ENCODE results near the gene SSH3. TPM values are rescaled to one million over a fixed set of nuclear protein-coding genes. Genes with fewer than 3 reads are reported as not detected.
A peak's percentile ranks its signal among the peaks of the same experiment; 100 is the strongest.

The SSH3 gene
- total RNA-seq, 3 donors from 2014 or later: 28.8 to 55.2 (median 34.4) TPM

GRCh38 chr11:67345247-67345919, 42.1 kb downstream of the SSH3 start:
- H3K27me3 ChIP-seq: no peaks in the 10 kb centered on the region
- DNase-seq (ENCODE audit: low spot score in 2 of 2): no peak
- H3K4me1 ChIP-seq: no peaks in the 10 kb centered on the region
- H3K27ac ChIP-seq: peak overlapping the region; percentile 76 to 81
- no peaks in the 10 kb centered on the region for H3K36me3 ChIP-seq
- no peak for TF ChIP-seq POLR2A (IDR thresholded peaks at IDR 0.05)
- no peak for TF ChIP-seq POLR2AphosphoS5 (IDR thresholded peaks at IDR 0.05)
- TF ChIP-seq, protein P1, sequence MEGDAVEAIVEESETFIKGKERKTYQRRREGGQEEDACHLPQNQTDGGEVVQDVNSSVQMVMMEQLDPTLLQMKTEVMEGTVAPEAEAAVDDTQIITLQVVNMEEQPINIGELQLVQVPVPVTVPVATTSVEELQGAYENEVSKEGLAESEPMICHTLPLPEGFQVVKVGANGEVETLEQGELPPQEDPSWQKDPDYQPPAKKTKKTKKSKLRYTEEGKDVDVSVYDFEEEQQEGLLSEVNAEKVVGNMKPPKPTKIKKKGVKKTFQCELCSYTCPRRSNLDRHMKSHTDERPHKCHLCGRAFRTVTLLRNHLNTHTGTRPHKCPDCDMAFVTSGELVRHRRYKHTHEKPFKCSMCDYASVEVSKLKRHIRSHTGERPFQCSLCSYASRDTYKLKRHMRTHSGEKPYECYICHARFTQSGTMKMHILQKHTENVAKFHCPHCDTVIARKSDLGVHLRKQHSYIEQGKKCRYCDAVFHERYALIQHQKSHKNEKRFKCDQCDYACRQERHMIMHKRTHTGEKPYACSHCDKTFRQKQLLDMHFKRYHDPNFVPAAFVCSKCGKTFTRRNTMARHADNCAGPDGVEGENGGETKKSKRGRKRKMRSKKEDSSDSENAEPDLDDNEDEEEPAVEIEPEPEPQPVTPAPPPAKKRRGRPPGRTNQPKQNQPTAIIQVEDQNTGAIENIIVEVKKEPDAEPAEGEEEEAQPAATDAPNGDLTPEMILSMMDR (IDR thresholded peaks at IDR 0.05): no peak
- no peak overlapping the region for H3K4me3 ChIP-seq
- no peaks in the 10 kb centered on the region for H3K9me3 ChIP-seq
- intact Hi-C loops (cut with DNase I; ENCODE audit: low total_unique reads): no loop called here

DNA sequence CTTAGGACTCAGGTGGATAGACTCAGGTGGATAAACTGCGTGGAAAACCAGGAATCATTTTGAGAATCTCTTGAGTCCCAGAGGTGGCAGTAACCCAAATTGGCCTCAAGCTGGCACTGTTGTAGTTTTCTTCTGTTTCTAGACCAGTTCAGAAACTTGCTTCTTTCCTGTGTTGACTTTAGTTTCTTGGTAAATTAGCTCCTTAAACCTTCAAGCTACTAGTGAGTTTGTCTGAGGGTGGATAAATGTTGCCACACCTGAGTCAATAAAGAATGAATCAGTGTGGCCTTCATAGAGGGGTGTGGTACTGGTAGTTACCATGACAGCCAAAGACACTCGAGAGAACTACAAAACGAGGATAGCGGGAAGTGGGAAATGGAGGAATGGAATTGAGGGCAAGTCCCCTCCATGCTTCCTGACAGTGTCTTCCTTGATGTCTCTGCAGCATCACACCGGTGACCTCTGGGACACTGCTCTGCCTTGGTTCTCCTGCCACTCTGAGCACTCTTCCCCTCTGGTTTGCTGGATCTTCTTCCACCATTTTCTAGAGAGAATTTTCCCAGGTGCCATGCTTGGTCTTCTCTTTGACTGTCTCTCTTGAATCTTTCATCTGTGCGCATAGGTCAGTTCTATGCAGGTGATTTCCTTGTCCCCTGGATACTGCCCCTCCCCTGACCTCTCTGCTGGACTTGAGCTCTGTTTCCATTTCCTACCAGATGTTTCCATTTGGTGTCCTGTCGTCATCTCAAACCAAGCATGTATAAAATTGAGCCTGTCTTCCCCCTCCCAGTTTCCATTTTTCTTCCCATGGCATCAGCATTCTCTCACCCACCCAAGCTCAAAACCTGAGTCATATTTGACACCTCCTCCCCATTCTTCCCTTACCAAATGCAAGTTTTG, 42.8 kb downstream of the SSH3 start:
- H3K27ac ChIP-seq: peak overlapping the region; percentile 76 to 81
- intact Hi-C loops (cut with DNase I; ENCODE audit: low total_unique reads): no loop called here
- H3K9me3 ChIP-seq: no peaks in the 10 kb centered on the region
- H3K36me3 ChIP-seq: no peaks in the 10 kb centered on the region
- DNase-seq (ENCODE audit: low spot score in 2 of 2): no peak
- no peaks in the 10 kb centered on the region for H3K27me3 ChIP-seq
- TF ChIP-seq POLR2A (IDR thresholded peaks at IDR 0.05) (no peak), POLR2AphosphoS5 (IDR thresholded peaks at IDR 0.05) (no peak)
- TF ChIP-seq, protein P1 (IDR thresholded peaks at IDR 0.05): peak; percentile 14 to 63 (median 48)
- no peak overlapping the region for H3K4me3 ChIP-seq
- H3K4me1 ChIP-seq: no peaks in the 10 kb centered on the region

GRCh38 chr11:67347964-67348749, 44.8 kb downstream of the SSH3 start:
- no peak for DNase-seq (ENCODE audit: low spot score in 2 of 2)
- intact Hi-C loops (cut with DNase I; ENCODE audit: low total_unique reads): no loop called here
- no peaks in the 10 kb centered on the region for H3K9me3 ChIP-seq
- H3K4me3 ChIP-seq: no peak overlapping the region
- peaks cover 4 to 15% of the 10 kb centered on the region in 2 donors for H3K4me1 ChIP-seq
- peak overlapping the region; percentile 17 to 22 for H3K27ac ChIP-seq
- no peak for TF ChIP-seq POLR2AphosphoS5 (IDR thresholded peaks at IDR 0.05)
- no peaks in the 10 kb centered on the region for H3K27me3 ChIP-seq
- H3K36me3 ChIP-seq: no peaks in the 10 kb centered on the region

- H3K4me3 ChIP-seq: no peak overlapping the region
- peak overlapping the region; percentile 8 to 17 for H3K27ac ChIP-seq
- peaks cover 4 to 15% of the 10 kb centered on the region in 2 donors for H3K4me1 ChIP-seq
- no peaks in the 10 kb centered on the region for H3K9me3 ChIP-seq
- TF ChIP-seq POLR2A (IDR thresholded peaks at IDR 0.05) (no peak), POLR2AphosphoS5 (IDR thresholded peaks at IDR 0.05) (no peak)
- TF ChIP-seq, protein P1 (IDR thresholded peaks at IDR 0.05): no peak
- no peaks in the 10 kb centered on the region for H3K36me3 ChIP-seq
- intact Hi-C loops (cut with DNase I; ENCODE audit: low total_unique reads): no loop called here
- H3K27me3 ChIP-seq: no peaks in the 10 kb centered on the region
- DNase-seq (ENCODE audit: low spot score in 2 of 2): no peak
These were observed 45.7 kb downstream of the SSH3 start for GRCh38 chr11:67349036-67349435.

GRCh38 chr11:67349457-67349856, 46.1 kb downstream of the SSH3 start:
- H3K4me1 ChIP-seq: peaks cover 4 to 19% of the 10 kb centered on the region in 2 donors
- no peak for DNase-seq (ENCODE audit: low spot score in 2 of 2)
- TF ChIP-seq POLR2AphosphoS5 (IDR thresholded peaks at IDR 0.05) (no peak), POLR2A (IDR thresholded peaks at IDR 0.05) (no peak)
- peak overlapping the region; percentile 8 to 17 for H3K27ac ChIP-seq
- H3K4me3 ChIP-seq: no peak overlapping the region
- H3K9me3 ChIP-seq: no peaks in the 10 kb centered on the region
- intact Hi-C loops (cut with DNase I; ENCODE audit: low total_unique reads): no loop called here
- H3K27me3 ChIP-seq: no peaks in the 10 kb centered on the region
- H3K36me3 ChIP-seq: no peaks in the 10 kb centered on the region

All from breast epithelium (tissue), 4 donors.